ENCODE data around the gene PRSS33. TPM values are rescaled to one million over a fixed set of nuclear protein-coding genes. Genes with fewer than 3 reads are reported as not detected.

PRSS33 gene
- total RNA-seq, 4 donors from 2014 or later = not detected

DNA sequence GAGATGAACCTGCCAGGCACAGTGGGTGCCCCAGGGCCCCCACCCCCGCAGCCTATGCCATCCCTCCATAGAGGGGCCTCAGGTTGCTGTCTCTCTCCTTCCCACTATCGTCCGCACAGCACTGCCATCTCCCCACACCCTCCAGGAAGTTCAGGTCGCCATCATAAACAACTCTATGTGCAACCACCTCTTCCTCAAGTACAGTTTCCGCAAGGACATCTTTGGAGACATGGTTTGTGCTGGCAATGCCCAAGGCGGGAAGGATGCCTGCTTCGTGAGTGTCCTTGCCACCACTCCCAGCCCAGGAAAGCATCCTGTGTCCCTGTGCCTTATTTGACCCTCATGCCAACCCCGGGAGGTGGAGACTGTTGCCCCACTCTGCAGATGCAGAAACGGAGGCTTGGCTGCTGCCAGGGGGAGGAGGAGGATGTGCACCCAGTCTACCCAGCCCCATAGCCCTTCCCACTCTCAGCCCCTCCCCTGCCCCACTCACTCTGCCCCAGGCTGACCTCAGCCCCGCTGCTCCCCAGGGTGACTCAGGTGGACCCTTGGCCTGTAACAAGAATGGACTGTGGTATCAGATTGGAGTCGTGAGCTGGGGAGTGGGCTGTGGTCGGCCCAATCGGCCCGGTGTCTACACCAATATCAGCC lies 33.6 kb upstream of the PRSS33 start:
- H3K27me3 ChIP-seq = peaks cover 0 to 34% of the 10 kb centered on the region in 2 donors
- DNase-seq (ENCODE audit: low spot score in 2 of 2) = no peak
- no peaks in the 10 kb centered on the region for H3K4me1 ChIP-seq
- H3K9me3 ChIP-seq = no peaks in the 10 kb centered on the region
- no peaks in the 10 kb centered on the region for H3K36me3 ChIP-seq
- TF ChIP-seq, protein P1, sequence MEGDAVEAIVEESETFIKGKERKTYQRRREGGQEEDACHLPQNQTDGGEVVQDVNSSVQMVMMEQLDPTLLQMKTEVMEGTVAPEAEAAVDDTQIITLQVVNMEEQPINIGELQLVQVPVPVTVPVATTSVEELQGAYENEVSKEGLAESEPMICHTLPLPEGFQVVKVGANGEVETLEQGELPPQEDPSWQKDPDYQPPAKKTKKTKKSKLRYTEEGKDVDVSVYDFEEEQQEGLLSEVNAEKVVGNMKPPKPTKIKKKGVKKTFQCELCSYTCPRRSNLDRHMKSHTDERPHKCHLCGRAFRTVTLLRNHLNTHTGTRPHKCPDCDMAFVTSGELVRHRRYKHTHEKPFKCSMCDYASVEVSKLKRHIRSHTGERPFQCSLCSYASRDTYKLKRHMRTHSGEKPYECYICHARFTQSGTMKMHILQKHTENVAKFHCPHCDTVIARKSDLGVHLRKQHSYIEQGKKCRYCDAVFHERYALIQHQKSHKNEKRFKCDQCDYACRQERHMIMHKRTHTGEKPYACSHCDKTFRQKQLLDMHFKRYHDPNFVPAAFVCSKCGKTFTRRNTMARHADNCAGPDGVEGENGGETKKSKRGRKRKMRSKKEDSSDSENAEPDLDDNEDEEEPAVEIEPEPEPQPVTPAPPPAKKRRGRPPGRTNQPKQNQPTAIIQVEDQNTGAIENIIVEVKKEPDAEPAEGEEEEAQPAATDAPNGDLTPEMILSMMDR (IDR thresholded peaks at IDR 0.05) = no peak
- TF ChIP-seq POLR2A (IDR thresholded peaks at IDR 0.05) = no peak
- TF ChIP-seq EP300 (IDR thresholded peaks at IDR 0.05) = no peak
- 81 to 84% methylated on average over 12 to 14 of the region's 14 CpGs for WGBS, 2 donors
- H3K27ac ChIP-seq = no peak overlapping the region
- no peak overlapping the region for H3K4me3 ChIP-seq

DNA sequence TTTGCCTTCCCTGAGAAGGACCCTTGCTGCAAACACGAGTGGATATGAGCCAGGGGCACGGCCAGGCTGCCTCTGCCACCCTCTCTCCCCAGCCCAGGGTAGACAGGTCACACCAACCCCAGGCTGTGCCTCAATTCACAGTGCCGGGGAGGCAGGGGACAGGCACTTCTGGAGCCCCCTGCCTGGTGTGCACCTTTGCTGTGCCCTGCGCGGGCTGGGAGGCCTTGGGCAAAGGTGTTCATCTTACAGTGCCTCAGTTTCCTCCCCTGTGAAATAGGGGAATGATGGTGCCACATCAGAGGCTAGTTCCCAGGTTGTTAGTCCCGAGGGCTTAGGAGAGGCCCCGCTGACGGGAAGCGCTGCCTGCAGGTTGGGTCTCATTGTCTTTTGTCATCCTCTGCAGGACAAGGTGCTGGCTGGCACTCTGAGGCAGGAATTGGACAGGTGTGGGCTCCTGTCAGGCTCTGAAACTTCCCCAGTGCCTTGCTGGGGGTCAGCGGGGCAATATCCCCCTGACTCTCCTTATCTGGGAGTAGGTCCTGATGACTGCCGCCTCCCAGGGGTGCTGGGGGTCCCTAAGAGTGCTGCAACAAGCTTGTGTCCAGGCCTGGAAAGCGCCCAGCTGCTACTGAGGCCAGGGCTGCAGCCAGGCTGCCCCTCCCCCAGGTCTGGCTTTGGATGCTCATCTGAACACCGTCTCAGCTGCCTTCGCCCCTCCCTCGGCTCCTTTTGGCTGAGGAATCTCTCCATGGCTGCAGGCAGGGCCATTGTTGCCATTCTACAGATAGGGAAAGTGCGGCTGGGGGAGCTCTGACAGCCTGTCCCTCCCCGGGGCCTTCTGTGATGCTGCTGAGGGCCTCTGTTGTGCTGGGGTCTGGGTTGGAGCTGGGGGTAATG lies 32.8 kb upstream of the PRSS33 start:
- TF ChIP-seq EP300 (IDR thresholded peaks at IDR 0.05) (no peak), POLR2A (IDR thresholded peaks at IDR 0.05) (no peak)
- TF ChIP-seq, protein P1 (IDR thresholded peaks at IDR 0.05) = no peak
- H3K4me1 ChIP-seq = no peaks in the 10 kb centered on the region
- no peak overlapping the region for H3K4me3 ChIP-seq
- 58 to 75% methylated on average over 9 to 16 of the region's 17 CpGs for WGBS, 2 donors
- no peak for DNase-seq (ENCODE audit: low spot score in 2 of 2)
- no peaks in the 10 kb centered on the region for H3K9me3 ChIP-seq
- H3K36me3 ChIP-seq = no peaks in the 10 kb centered on the region
- peaks cover 0 to 32% of the 10 kb centered on the region in 2 donors for H3K27me3 ChIP-seq
- H3K27ac ChIP-seq = no peak overlapping the region

DNA sequence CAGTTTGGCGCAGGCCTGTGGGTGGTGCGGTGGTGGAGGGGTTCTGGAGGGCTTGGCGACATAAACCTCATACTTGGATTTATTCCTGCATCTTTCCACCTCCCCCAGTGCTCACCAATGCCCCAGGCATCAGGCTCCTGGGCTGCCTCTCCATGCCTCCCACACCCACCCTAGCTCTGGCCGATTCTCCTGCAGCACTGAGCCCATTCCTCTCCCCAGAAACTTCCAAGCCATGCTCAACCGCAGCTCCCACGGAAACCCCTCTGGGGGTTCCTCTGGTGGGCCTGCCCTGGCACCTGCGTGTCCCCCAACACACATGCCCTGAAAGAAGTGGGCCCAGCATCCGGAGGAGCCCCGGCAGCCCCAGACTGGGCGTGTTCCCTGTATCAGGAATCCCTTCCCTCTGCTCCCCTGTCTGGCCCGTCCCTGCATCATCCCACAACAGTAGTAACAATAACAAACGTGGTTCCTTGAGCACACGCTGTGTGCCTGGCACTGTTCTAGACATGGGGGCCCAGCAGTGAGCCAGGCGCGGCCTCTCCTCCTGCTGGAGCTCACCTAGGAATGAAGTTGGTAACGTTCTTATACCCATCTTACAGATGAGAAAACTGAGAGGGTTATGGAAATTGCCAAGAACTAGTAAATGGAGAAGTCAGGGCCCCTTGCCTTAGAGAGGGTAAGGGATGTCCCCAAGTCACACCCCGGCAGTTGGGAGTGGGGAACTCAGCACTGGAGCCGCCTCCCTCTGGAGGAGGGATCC lies 32.0 kb upstream of the PRSS33 start:
- Histone ChIP-seq H3K27me3 (peaks cover 0 to 35% of the 10 kb centered on the region in 2 donors), H3K9me3 (no peaks in the 10 kb centered on the region), H3K4me3 (no peak overlapping the region), H3K27ac (no peak overlapping the region), H3K4me1 (no peaks in the 10 kb centered on the region), H3K36me3 (no peaks in the 10 kb centered on the region)
- DNase-seq (ENCODE audit: low spot score in 2 of 2) = no peak
- TF ChIP-seq, protein P1 (IDR thresholded peaks at IDR 0.05) = no peak
- TF ChIP-seq EP300 (IDR thresholded peaks at IDR 0.05) (no peak), POLR2A (IDR thresholded peaks at IDR 0.05) (no peak)
- 78 to 86% methylated on average over 18 of the region's 18 CpGs for WGBS, 2 donors

DNA sequence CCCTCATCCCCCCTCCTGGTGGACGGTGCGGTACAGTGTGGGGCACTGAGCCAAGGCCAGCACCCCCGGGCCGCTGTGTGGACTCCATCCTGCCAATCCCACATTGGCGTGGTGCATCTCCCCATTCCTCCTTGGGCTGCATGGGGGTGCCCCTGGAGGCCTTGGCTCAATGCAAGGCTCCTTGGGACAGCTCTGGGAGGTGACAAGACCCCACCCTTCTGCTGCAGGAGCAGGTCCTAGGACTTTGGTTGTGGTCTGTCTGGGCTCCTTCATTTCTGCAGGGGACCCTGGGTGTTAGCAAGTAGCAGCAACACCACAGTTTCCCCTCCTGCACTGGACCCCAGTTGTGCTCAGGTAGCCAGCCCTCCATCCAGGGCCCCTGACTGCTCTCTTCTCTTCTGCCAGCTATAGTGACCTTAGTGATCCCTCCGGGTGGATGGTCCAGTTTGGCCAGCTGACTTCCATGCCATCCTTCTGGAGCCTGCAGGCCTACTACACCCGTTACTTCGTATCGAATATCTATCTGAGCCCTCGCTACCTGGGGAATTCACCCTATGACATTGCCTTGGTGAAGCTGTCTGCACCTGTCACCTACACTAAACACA lies 31.0 kb upstream of the PRSS33 start:
- Histone ChIP-seq H3K4me1 (no peaks in the 10 kb centered on the region), H3K27ac (no peak overlapping the region), H3K4me3 (no peak overlapping the region), H3K27me3 (peaks cover 0 to 35% of the 10 kb centered on the region in 2 donors), H3K36me3 (no peaks in the 10 kb centered on the region), H3K9me3 (no peaks in the 10 kb centered on the region)
- DNase-seq (ENCODE audit: low spot score in 2 of 2) = no peak
- 76 to 85% methylated on average over 10 of the region's 10 CpGs for WGBS, 2 donors
- TF ChIP-seq EP300 (IDR thresholded peaks at IDR 0.05) (no peak), POLR2A (IDR thresholded peaks at IDR 0.05) (no peak)
- TF ChIP-seq, protein P1 (IDR thresholded peaks at IDR 0.05) = no peak
